ENCODE data around the gene SYNE2. TPM values are rescaled to one million over a fixed set of nuclear protein-coding genes. Genes with fewer than 3 reads are reported as not detected.

Gene SYNE2
- polyA plus RNA-seq, 1 donor, result 50.5 TPM

DNA sequence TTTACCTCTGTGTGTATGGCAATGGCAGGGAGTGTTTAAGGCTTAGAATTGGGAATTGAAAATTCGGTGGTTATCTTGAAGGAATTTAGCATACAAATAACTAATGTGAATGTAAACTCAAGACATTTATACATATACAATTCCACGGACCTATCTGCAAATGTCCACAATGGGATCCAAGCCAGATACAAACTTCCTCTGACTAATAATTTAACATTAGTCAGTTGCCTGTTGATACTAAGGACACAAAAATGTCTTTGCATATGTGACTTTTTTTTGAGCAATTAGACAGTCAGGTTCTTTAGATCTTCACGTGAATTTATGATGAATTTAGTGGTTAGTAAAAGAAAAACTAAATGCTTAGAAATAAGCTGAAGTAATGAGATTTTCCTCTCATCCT lies 400.9 kb downstream of the SYNE2 start:
- H3K9me3 ChIP-seq (ENCODE audit: control insufficient read depth, low read depth, low read length), result no peaks in the 10 kb centered on the region
- H3K4me1 ChIP-seq (ENCODE audit: control insufficient read depth, insufficient read depth, low read length), result no peaks in the 10 kb centered on the region
- DNase-seq, result no peak
- no peaks in the 10 kb centered on the region for H3K36me3 ChIP-seq (ENCODE audit: control insufficient read depth, insufficient read depth, low read length)
- no CpG with 5 or more reads among the region's 3 CpGs for WGBS (ENCODE audit: insufficient coverage, low lambda C conversion rate)
- no peaks in the 10 kb centered on the region for H3K27me3 ChIP-seq (ENCODE audit: control insufficient read depth, insufficient read depth, low read length)
- no peak overlapping the region for H3K4me3 ChIP-seq (ENCODE audit: low read length)
- H3K27ac ChIP-seq (ENCODE audit: low read length), result no peak overlapping the region

DNA sequence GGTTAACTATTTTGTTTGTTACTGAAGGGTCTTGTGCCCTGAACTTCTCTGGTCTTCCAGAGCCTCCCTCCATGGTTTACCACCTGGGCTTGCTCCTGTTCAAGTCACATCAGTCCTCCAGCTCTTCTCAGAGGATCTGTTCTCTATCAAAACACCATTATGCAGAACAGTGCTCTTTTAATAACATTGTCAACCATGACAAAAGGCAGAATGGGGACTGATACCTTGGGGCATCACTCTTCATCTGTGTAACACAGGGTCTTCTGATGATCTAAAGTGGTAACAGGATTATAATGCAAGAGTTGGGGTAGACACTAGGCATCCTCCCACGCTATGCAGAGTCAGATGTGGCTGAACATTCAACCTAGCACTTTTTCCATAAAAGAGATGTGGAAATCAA lies 403.0 kb downstream of the SYNE2 start:
- Histone ChIP-seq H3K4me1 (ENCODE audit: control insufficient read depth, insufficient read depth, low read length) (no peaks in the 10 kb centered on the region), H3K27me3 (ENCODE audit: control insufficient read depth, insufficient read depth, low read length) (no peaks in the 10 kb centered on the region), H3K9me3 (ENCODE audit: control insufficient read depth, low read depth, low read length) (peaks cover 3% of the 10 kb centered on the region), H3K36me3 (ENCODE audit: control insufficient read depth, insufficient read depth, low read length) (no peaks in the 10 kb centered on the region), H3K27ac (ENCODE audit: low read length) (no peak overlapping the region), H3K4me3 (ENCODE audit: low read length) (no peak overlapping the region)
- no peak for DNase-seq
- no CpG with 5 or more reads among the region's 1 CpG for WGBS (ENCODE audit: insufficient coverage, low lambda C conversion rate)

DNA sequence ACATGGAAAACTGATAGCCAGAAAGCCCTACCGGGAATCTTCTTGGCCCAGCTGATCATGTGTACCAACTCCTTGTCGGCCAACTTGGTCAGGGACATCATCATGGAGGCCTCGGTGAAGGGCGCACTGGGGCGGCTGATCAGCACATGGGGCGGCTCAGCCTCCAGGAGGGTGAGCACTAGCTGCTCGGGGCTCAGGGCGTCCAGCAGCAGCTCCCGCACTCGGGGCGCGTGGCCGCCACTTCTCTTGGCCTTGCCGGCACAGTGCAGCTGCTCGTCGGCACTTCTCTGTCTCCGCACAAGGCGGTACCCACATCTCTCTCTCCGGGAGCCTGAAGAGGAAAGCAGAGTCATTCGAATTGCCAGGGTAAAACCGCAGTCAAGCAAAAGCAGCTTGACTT lies 407.6 kb downstream of the SYNE2 start:
- H3K27me3 ChIP-seq (ENCODE audit: control insufficient read depth, insufficient read depth, low read length), result no peaks in the 10 kb centered on the region
- H3K4me3 ChIP-seq (ENCODE audit: low read length), result no peak overlapping the region
- peaks cover 3% of the 10 kb centered on the region for H3K9me3 ChIP-seq (ENCODE audit: control insufficient read depth, low read depth, low read length)
- no CpG with 5 or more reads among the region's 21 CpGs for WGBS (ENCODE audit: insufficient coverage, low lambda C conversion rate)
- DNase-seq, result no peak
- H3K36me3 ChIP-seq (ENCODE audit: control insufficient read depth, insufficient read depth, low read length), result no peaks in the 10 kb centered on the region
- no peaks in the 10 kb centered on the region for H3K4me1 ChIP-seq (ENCODE audit: control insufficient read depth, insufficient read depth, low read length)
- H3K27ac ChIP-seq (ENCODE audit: low read length), result no peak overlapping the region

DNA sequence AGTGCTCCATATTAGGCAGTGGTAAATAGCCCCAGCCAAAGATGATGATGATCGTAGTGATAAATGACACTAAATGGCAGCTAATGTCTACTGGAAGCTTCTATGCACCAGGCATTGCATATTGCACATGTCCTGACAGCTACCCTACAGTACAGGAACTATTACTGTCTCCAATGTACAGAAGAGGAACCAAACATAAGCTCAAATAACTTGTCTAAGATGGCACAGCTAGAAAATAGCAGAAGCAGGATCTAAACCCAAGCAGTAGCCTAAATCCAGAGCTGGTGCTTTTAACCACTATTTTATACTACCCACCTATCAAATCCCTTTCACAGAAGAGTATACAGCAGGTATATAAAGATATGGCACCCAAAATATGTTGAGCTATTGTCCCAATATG lies 412.4 kb downstream of the SYNE2 start:
- WGBS (ENCODE audit: insufficient coverage, low lambda C conversion rate), result no CpG with 5 or more reads among the region's 1 CpG
- DNase-seq, result no peak
- Histone ChIP-seq H3K36me3 (ENCODE audit: control insufficient read depth, insufficient read depth, low read length) (no peaks in the 10 kb centered on the region), H3K27ac (ENCODE audit: low read length) (no peak overlapping the region), H3K4me1 (ENCODE audit: control insufficient read depth, insufficient read depth, low read length) (no peaks in the 10 kb centered on the region), H3K27me3 (ENCODE audit: control insufficient read depth, insufficient read depth, low read length) (no peaks in the 10 kb centered on the region), H3K9me3 (ENCODE audit: control insufficient read depth, low read depth, low read length) (peaks cover 3% of the 10 kb centered on the region), H3K4me3 (ENCODE audit: low read length) (no peak overlapping the region)

DNA sequence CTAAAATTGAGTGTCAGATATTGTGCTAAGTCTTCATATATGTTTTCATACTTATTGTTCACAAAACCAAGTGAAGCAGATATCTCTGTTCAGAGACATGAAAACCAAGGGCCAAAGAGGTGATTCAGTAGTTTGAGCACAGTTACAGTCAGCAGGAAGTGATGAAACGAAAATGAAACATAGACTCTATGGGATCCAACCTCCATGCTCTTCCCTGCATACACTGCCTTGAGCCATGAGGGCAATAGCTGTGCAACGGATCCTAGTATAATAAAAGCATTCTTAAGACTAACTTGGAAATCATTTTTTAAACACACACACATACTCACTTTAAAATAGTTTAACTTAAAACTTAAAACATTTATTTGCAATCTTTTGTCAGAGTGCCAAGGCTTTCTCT lies 413.4 kb downstream of the SYNE2 start:
- no peaks in the 10 kb centered on the region for H3K27me3 ChIP-seq (ENCODE audit: control insufficient read depth, insufficient read depth, low read length)
- no peak for DNase-seq
- no peaks in the 10 kb centered on the region for H3K9me3 ChIP-seq (ENCODE audit: control insufficient read depth, low read depth, low read length)
- no CpG with 5 or more reads among the region's 2 CpGs for WGBS (ENCODE audit: insufficient coverage, low lambda C conversion rate)
- H3K4me3 ChIP-seq (ENCODE audit: low read length), result no peak overlapping the region
- H3K27ac ChIP-seq (ENCODE audit: low read length), result no peak overlapping the region
- H3K36me3 ChIP-seq (ENCODE audit: control insufficient read depth, insufficient read depth, low read length), result no peaks in the 10 kb centered on the region
- H3K4me1 ChIP-seq (ENCODE audit: control insufficient read depth, insufficient read depth, low read length), result no peaks in the 10 kb centered on the region

DNA sequence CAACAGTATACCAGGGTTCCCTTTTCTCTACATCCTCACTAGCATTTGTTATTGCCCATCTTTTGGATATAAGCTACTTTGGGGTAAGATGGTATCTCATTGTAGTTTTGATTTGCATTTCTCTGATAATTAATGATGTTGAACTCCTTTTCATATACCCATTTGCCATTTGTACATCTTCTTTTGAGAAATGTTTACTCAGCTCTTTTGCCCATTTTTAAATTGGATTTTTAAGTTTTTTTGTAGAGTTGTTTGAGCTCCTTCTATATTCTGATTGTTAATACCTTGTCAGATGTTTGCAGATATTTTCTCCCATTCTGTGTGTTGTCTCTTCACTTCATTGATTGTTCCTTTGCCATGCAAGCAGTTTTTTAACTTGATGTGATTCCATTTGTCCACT lies 419.2 kb downstream of the SYNE2 start:
- DNase-seq, result no peak
- Histone ChIP-seq H3K27me3 (ENCODE audit: control insufficient read depth, insufficient read depth, low read length) (no peaks in the 10 kb centered on the region), H3K27ac (ENCODE audit: low read length) (no peak overlapping the region), H3K4me3 (ENCODE audit: low read length) (no peak overlapping the region), H3K36me3 (ENCODE audit: control insufficient read depth, insufficient read depth, low read length) (no peaks in the 10 kb centered on the region), H3K4me1 (ENCODE audit: control insufficient read depth, insufficient read depth, low read length) (no peaks in the 10 kb centered on the region), H3K9me3 (ENCODE audit: control insufficient read depth, low read depth, low read length) (no peaks in the 10 kb centered on the region)

Other genes starting within 250 kb of the SYNE2 start
- 13.0 TPM for gene WDR89, start 211.1 kb upstream of the SYNE2 start, polyA plus RNA-seq
- 8.6 TPM for gene SGPP1, start 124.9 kb upstream of the SYNE2 start, polyA plus RNA-seq